K562 (cell line): Measurements from ENCODE around the gene LDAH. TPM values are rescaled to one million over a fixed set of nuclear protein-coding genes. Genes with fewer than 3 reads are reported as not detected.

Experiments
- C11orf30 ChIP-seq: fragments of 450-650 bp; IDR thresholded peaks from 2 replicates; pipeline ENCODE4 v1.6.1; 2016; ENCODE audit warnings: low read depth, mild to moderate bottlenecking
- GTF2F1 ChIP-seq: IDR thresholded peaks from 2 replicates; pipeline ENCODE4 v1.6.1; 2011; ENCODE audit warnings: low read depth, low read length, improper control_type of control experiment
- HES1 ChIP-seq: fragments of 450-650 bp; IDR thresholded peaks from 2 replicates; pipeline ENCODE4 v1.6.1; 2016; ENCODE audit warnings: low read depth, mild to moderate bottlenecking, moderate library complexity
- KDM1A ChIP-seq, 2 experiments: fragments of 450-650 bp; IDR thresholded peaks; 2 replicates each; pipeline ENCODE4 v1.6.1; 2016; ENCODE audit warnings: mild to moderate bottlenecking in 2 of 2
- NFE2 ChIP-seq: IDR thresholded peaks from 2 replicates; pipeline ENCODE4 v1.6.1; 2014; ENCODE audit warnings: antibody characterized with exemption, low read depth
- REST ChIP-seq, 2 experiments: fragments of 450-650 bp; formaldehyde crosslinking in 1 of 2; IDR thresholded peaks; 2 replicates each; pipeline versions ENCODE4 v1.4.0 to v1.6.1; 2014 to 2020; ENCODE audit warnings: mild to moderate bottlenecking in 2 of 2, borderline replicate concordance in 1 of 2, low read depth in 1 of 2
- SETDB1 ChIP-seq: IDR thresholded peaks from one replicate; pipeline ENCODE4 v1.6.1; 2012; ENCODE audit warnings: low read length, control low read depth, inconsistent platforms
- SMARCA4 ChIP-seq: fragments of 450-650 bp; IDR thresholded peaks from 2 replicates; pipeline ENCODE4 v1.6.1; 2016
- SREBF1 ChIP-seq: fragments of 150-350 bp; IDR thresholded peaks from 2 replicates; pipeline ENCODE4 v1.6.1; 2014; ENCODE audit warnings: antibody characterized with exemption, low read depth, low read length, borderline replicate concordance
- ZBTB33 ChIP-seq: sonication (generic); formaldehyde crosslinking; IDR thresholded peaks from 2 replicates; pipeline ENCODE4 v1.8.1; 2023; ENCODE audit warnings: mild to moderate bottlenecking, missing genetic modification reagents
- ZC3H4 ChIP-seq: sonication (generic); formaldehyde crosslinking; IDR thresholded peaks from 2 replicates; pipeline ENCODE4 v1.9.0; 2021; ENCODE audit warnings: missing genetic modification reagents, borderline replicate concordance
- ZKSCAN8 ChIP-seq: fragments of 200-800 bp; sonication (Bioruptor generic); IDR thresholded peaks from 2 replicates; pipeline ENCODE4 v1.6.1; 2016; ENCODE audit warnings: missing genetic modification characterization, missing compliant biosample characterization
- ZNF212 ChIP-seq: fragments of 450-650 bp; formaldehyde crosslinking; IDR thresholded peaks from 2 replicates; pipeline ENCODE4 v1.4.0; 2020; ENCODE audit warnings: mild to moderate bottlenecking
- ZNF324 ChIP-seq: fragments of 250-450 bp; sonication (Bioruptor Pico); IDR thresholded peaks from 2 replicates; pipeline ENCODE4 v1.4.0; 2020; ENCODE audit warnings: mild to moderate bottlenecking
- ZNF444 ChIP-seq: fragments of 250-450 bp; sonication (Bioruptor Pico); IDR thresholded peaks from 2 replicates; pipeline ENCODE4 v1.4.0; 2020; ENCODE audit warnings: mild to moderate bottlenecking, moderate library complexity
- ZNF445 ChIP-seq: fragments of 250-450 bp; sonication (Bioruptor Pico); IDR thresholded peaks from 2 replicates; pipeline ENCODE4 v1.4.0; 2020; ENCODE audit warnings: low read depth, mild to moderate bottlenecking, moderate library complexity
- ZNF75A ChIP-seq: fragments of 450-650 bp; formaldehyde crosslinking; IDR thresholded peaks from 2 replicates; pipeline ENCODE4 v1.4.0; 2020; ENCODE audit warnings: mild to moderate bottlenecking
- polyA plus RNA-seq, 8 experiments: library from polyadenylated mRNA; depleted of rRNA in 4 of 8; stranded (reverse) in 5 of 8; unstranded in 3 of 8; fragments of >200 nt; fragmentation: Nextera tagmentation in 2 of 8; fragmentation: Illumina TruSeq in 1 of 8; extraction: Ambion mirVana in 2 of 8; extraction: Trizol in 1 of 8; gene quantifications; 2 replicates each; pipeline versions ENCODE4 v1.2.1 to v1.2.3, GENCODE V29; 2011 to 2014; ENCODE audit warnings: inconsistent platforms in 1 of 8, missing spikeins in 1 of 8
- total RNA-seq, 7 experiments: library from RNA; depleted of rRNA in 6 of 7; stranded (reverse); fragments of >200 nt in 6 of 7; fragmentation: Illumina TruSeq in 2 of 7; extraction: Trizol in 2 of 7; gene quantifications; 2 replicates each; pipeline versions ENCODE4 v1.2.1 to v1.2.3, GENCODE V29; 2011 to 2021; ENCODE audit warnings: low replicate concordance in 1 of 7

The LDAH gene
- total and polyA plus RNA-seq, 9 of the 15 experiments (the other 6 are each of a cell fraction or from before 2014, with no cell fraction given): 22.3 to 60.1 (median 40.0) TPM

GRCh38 chr2:20650877-20651730 lies 171.8 kb downstream of the LDAH start, which contains the start of gene HS1BP3 (continued):
- no peak for TF ChIP-seq ZC3H4
- no peak for TF ChIP-seq HES1
- no peak for TF ChIP-seq SETDB1
- no peak for TF ChIP-seq NFE2
- no peak for TF ChIP-seq ZNF445 (CRISPR knock-in tag)
- no peak for TF ChIP-seq SREBF1
- no peak for TF ChIP-seq ZNF324 (CRISPR knock-in tag)
- peak; percentile 67; the same call in 1 of the 2 replicates for TF ChIP-seq GTF2F1
- peak; percentile 80 for TF ChIP-seq REST (IDR thresholded peaks at IDR 0.05; ENCODE audit: borderline replicate concordance)
- TF ChIP-seq REST (CRISPR knock-in tag; IDR thresholded peaks at IDR 0.05; ENCODE audit: low read depth): peak; percentile 59; the same call in 1 of the 2 replicates
- TF ChIP-seq C11orf30: no peak
- TF ChIP-seq ZNF75A: no peak
- TF ChIP-seq ZBTB33 (CRISPR knock-in tag): peak; percentile 73
- TF ChIP-seq SMARCA4: no peak
- TF ChIP-seq ZKSCAN8 (CRISPR knock-in tag): no peak
- no peak for TF ChIP-seq ZNF212 (CRISPR knock-in tag)
- no peak for TF ChIP-seq KDM1A (IDR thresholded peaks at IDR 0.05)
- no peak for TF ChIP-seq ZNF444
